GM12878 (cell line): Measurements from ENCODE around the gene CGB5. TPM values are rescaled to one million over a fixed set of nuclear protein-coding genes. Genes with fewer than 3 reads are reported as not detected.

ENCODE experiments used
- BCL11A ChIP-seq: IDR thresholded peaks from 2 replicates; pipeline ENCODE4 v1.6.1; 2011; ENCODE audit warnings: low read depth, low read length
- BHLHE40 ChIP-seq, 2 experiments: fragments of 450-650 bp in 1 of 2; IDR thresholded peaks; 2 replicates each; pipeline ENCODE4 v1.6.1; 2011 to 2017; ENCODE audit warnings: low read depth in 2 of 2, borderline replicate concordance in 1 of 2, improper control_type of control experiment in 1 of 2, low read length in 1 of 2, mild to moderate bottlenecking in 1 of 2
- BRCA1 ChIP-seq: IDR thresholded peaks from 2 replicates; pipeline ENCODE4 v1.6.1; 2011; ENCODE audit warnings: low read depth, low read length, improper control_type of control experiment
- FOXK2 ChIP-seq: fragments of 450-650 bp; IDR thresholded peaks from 2 replicates; pipeline ENCODE4 v1.6.1; 2017; ENCODE audit warnings: mild to moderate bottlenecking, moderate library complexity
- IKZF1 ChIP-seq: fragments of 450-650 bp; conservative IDR thresholded peaks from 2 replicates; pipeline ENCODE4 v1.6.1; 2017; ENCODE audit warnings: antibody characterized with exemption, mild to moderate bottlenecking
- MEF2B ChIP-seq: fragments of 450-650 bp; IDR thresholded peaks from 2 replicates; pipeline ENCODE4 v1.6.1; 2018; ENCODE audit warnings: mild to moderate bottlenecking, moderate library complexity; ENCODE audit not compliant: partially characterized antibody, poor library complexity, severe bottlenecking
- NFYB ChIP-seq: IDR thresholded peaks from 2 replicates; pipeline ENCODE4 v1.6.1; 2011; ENCODE audit warnings: low read depth, mild to moderate bottlenecking, low read length, improper control_type of control experiment, moderate library complexity; ENCODE audit not compliant: insufficient read depth
- NR2F1 ChIP-seq: fragments of 450-650 bp; conservative IDR thresholded peaks from 2 replicates; pipeline ENCODE4 v1.6.1; 2017; ENCODE audit warnings: mild to moderate bottlenecking
- SMAD5 ChIP-seq: IDR thresholded peaks from 2 replicates; pipeline ENCODE4 v1.6.1; 2016; ENCODE audit warnings: antibody characterized with exemption, low read depth
- SREBF2 ChIP-seq: IDR thresholded peaks from 2 replicates; pipeline ENCODE4 v1.6.1; 2012; ENCODE audit warnings: mild to moderate bottlenecking, low read length
- STAT1 ChIP-seq: fragments of 450-650 bp; conservative IDR thresholded peaks from 2 replicates; pipeline ENCODE4 v1.6.1; 2014; ENCODE audit warnings: antibody characterized with exemption, mild to moderate bottlenecking
- TBL1XR1 ChIP-seq: IDR thresholded peaks from 2 replicates; pipeline ENCODE4 v1.6.1; 2012; ENCODE audit warnings: low read depth, low read length, improper control_type of control experiment
- polyA plus RNA-seq, 11 experiments: library from polyadenylated mRNA; depleted of rRNA in 4 of 11; unstranded in 6 of 11; stranded (reverse) in 5 of 11; fragments of >200 nt; fragmentation: Nextera tagmentation in 4 of 11; fragmentation: Illumina TruSeq in 1 of 11; extraction: Ambion mirVana in 4 of 11; extraction: Trizol in 1 of 11; gene quantifications; 1 replicate in 1 of 11; 2 replicates in 10 of 11; pipeline versions ENCODE4 v1.2.1 to v1.2.3, GENCODE V29; 2011 to 2016; ENCODE audit warnings: inconsistent platforms in 2 of 11, missing spikeins in 2 of 11, low read depth in 1 of 11
- total RNA-seq, 4 experiments: library from RNA; depleted of rRNA in 3 of 4; stranded (reverse); fragments of >200 nt in 3 of 4; fragmentation: Illumina TruSeq in 1 of 4; extraction: Trizol in 1 of 4; gene quantifications; 2 replicates each; pipeline versions ENCODE4 v1.2.1 to v1.2.3, GENCODE V29; 2013 to 2021
- TF ChIP-seq, protein P1 (sequence below): fragments of 450-650 bp; IDR thresholded peaks from 2 replicates; pipeline ENCODE4 v1.6.1; 2016; ENCODE audit warnings: mild to moderate bottlenecking, moderate library complexity, borderline replicate concordance

CGB5 gene
- total and polyA plus RNA-seq, 10 of the 15 experiments (the other 5 are each of a cell fraction or from before 2014, with no cell fraction given) = not detected

DNA sequence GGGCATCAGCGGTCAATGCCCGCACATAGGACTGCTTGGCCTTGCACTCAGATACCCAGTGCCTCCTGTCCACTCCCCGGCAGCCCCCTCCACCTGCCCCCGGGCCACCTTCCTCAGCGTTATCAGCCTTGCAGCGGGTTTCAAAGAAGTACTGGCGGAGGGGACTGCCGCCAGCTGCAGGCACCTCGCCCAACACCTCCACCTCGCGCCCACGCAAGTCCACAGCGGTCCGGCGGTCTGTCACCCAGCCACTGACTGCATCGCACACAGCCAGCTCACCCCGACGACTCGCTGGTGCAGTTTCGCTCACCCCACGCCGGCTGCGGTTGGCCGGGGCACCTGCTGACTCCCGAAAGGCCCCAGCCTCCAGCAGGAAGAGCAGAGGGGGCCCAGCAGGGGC lies 17.8 kb downstream of the CGB5 start (continued):
- TF ChIP-seq MEF2B (no peak), NFYB (no peak), NR2F1 (peak; percentile 52), IKZF1 (peak; percentile 77), FOXK2 (no peak), BCL11A (no peak), BHLHE40 (IDR thresholded peaks at IDR 0.05; ENCODE audit: borderline replicate concordance in 1 of 2, low read depth in 2 of 2, low read length in 1 of 2) (peak in 1 of 2 experiments; percentile 67; a peak in 2 of 4 replicates), SMAD5 (no peak), BRCA1 (no peak), TBL1XR1 (no peak), SREBF2 (no peak), STAT1 (no peak)
- TF ChIP-seq, protein P1, sequence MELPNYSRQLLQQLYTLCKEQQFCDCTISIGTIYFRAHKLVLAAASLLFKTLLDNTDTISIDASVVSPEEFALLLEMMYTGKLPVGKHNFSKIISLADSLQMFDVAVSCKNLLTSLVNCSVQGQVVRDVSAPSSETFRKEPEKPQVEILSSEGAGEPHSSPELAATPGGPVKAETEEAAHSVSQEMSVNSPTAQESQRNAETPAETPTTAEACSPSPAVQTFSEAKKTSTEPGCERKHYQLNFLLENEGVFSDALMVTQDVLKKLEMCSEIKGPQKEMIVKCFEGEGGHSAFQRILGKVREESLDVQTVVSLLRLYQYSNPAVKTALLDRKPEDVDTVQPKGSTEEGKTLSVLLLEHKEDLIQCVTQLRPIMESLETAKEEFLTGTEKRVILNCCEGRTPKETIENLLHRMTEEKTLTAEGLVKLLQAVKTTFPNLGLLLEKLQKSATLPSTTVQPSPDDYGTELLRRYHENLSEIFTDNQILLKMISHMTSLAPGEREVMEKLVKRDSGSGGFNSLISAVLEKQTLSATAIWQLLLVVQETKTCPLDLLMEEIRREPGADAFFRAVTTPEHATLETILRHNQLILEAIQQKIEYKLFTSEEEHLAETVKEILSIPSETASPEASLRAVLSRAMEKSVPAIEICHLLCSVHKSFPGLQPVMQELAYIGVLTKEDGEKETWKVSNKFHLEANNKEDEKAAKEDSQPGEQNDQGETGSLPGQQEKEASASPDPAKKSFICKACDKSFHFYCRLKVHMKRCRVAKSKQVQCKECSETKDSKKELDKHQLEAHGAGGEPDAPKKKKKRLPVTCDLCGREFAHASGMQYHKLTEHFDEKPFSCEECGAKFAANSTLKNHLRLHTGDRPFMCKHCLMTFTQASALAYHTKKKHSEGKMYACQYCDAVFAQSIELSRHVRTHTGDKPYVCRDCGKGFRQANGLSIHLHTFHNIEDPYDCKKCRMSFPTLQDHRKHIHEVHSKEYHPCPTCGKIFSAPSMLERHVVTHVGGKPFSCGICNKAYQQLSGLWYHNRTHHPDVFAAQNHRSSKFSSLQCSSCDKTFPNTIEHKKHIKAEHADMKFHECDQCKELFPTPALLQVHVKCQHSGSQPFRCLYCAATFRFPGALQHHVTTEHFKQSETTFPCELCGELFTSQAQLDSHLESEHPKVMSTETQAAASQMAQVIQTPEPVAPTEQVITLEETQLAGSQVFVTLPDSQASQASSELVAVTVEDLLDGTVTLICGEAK = no peak
